ENCODE data around the gene AMOTL2.

The AMOTL2 gene

DNA sequence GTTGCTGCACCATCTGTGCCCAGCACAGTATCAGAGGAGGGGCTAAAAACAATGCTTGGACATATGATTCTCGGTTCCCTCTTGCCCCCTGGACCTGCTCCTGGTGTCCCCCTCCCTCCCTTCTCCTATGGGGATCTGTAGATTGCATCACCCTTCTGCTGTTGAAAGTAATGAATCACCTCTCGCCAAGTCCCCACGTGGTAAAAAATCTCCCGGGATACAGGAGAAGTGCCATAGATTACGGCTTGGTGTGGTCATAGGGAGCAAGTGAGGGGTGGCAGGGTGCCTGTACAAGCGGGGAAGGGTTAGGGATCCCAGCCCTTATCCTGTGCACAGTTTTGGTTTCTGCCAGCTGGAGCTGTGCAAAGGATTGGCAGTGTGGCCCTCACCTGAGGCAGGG lies 37.7 kb downstream of the AMOTL2 start:
- TF ChIP-seq SIN3A (IDR thresholded peaks at IDR 0.05; ENCODE audit: borderline replicate concordance, insufficient read depth, low read length) (no peak), TAF1 (IDR thresholded peaks at IDR 0.05; ENCODE audit: borderline replicate concordance, insufficient read depth, low read length) (no peak), POLR2AphosphoS5 (IDR thresholded peaks at IDR 0.05; ENCODE audit: low read depth, low read length) (no peak), FOXP2 (optimal IDR thresholded peaks at IDR 0.05; ENCODE audit: borderline replicate concordance, extremely low read depth, extremely low read length, insufficient read depth) (no peak)
- TF ChIP-seq, protein P1, sequence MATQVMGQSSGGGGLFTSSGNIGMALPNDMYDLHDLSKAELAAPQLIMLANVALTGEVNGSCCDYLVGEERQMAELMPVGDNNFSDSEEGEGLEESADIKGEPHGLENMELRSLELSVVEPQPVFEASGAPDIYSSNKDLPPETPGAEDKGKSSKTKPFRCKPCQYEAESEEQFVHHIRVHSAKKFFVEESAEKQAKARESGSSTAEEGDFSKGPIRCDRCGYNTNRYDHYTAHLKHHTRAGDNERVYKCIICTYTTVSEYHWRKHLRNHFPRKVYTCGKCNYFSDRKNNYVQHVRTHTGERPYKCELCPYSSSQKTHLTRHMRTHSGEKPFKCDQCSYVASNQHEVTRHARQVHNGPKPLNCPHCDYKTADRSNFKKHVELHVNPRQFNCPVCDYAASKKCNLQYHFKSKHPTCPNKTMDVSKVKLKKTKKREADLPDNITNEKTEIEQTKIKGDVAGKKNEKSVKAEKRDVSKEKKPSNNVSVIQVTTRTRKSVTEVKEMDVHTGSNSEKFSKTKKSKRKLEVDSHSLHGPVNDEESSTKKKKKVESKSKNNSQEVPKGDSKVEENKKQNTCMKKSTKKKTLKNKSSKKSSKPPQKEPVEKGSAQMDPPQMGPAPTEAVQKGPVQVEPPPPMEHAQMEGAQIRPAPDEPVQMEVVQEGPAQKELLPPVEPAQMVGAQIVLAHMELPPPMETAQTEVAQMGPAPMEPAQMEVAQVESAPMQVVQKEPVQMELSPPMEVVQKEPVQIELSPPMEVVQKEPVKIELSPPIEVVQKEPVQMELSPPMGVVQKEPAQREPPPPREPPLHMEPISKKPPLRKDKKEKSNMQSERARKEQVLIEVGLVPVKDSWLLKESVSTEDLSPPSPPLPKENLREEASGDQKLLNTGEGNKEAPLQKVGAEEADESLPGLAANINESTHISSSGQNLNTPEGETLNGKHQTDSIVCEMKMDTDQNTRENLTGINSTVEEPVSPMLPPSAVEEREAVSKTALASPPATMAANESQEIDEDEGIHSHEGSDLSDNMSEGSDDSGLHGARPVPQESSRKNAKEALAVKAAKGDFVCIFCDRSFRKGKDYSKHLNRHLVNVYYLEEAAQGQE (IDR thresholded peaks at IDR 0.05; ENCODE audit: insufficient read depth in 1 of 2, low read depth in 2 of 2, low read length in 2 of 2), result no peak

- no peak for TF ChIP-seq FOXP2 (optimal IDR thresholded peaks at IDR 0.05; ENCODE audit: borderline replicate concordance, extremely low read depth, extremely low read length, insufficient read depth)
- TF ChIP-seq SIN3A (IDR thresholded peaks at IDR 0.05; ENCODE audit: borderline replicate concordance, insufficient read depth, low read length), result no peak
- TF ChIP-seq POLR2AphosphoS5 (IDR thresholded peaks at IDR 0.05; ENCODE audit: low read depth, low read length), result no peak
- no peak for TF ChIP-seq TAF1 (IDR thresholded peaks at IDR 0.05; ENCODE audit: borderline replicate concordance, insufficient read depth, low read length)
- TF ChIP-seq, protein P1 (IDR thresholded peaks at IDR 0.05; ENCODE audit: insufficient read depth in 1 of 2, low read depth in 2 of 2, low read length in 2 of 2), result no peak
Measured at GRCh38 chr3:134334901-134335280, 39.4 kb downstream of the AMOTL2 start.

GRCh38 chr3:134334231-134334900 lies 39.9 kb downstream of the AMOTL2 start:
- TF ChIP-seq FOXP2 (optimal IDR thresholded peaks at IDR 0.05; ENCODE audit: borderline replicate concordance, extremely low read depth, extremely low read length, insufficient read depth), result no peak
- TF ChIP-seq POLR2AphosphoS5 (IDR thresholded peaks at IDR 0.05; ENCODE audit: low read depth, low read length), result no peak
- no peak for TF ChIP-seq SIN3A (IDR thresholded peaks at IDR 0.05; ENCODE audit: borderline replicate concordance, insufficient read depth, low read length)
- TF ChIP-seq TAF1 (IDR thresholded peaks at IDR 0.05; ENCODE audit: borderline replicate concordance, insufficient read depth, low read length), result no peak
- TF ChIP-seq, protein P1 (IDR thresholded peaks at IDR 0.05; ENCODE audit: insufficient read depth in 1 of 2, low read depth in 2 of 2, low read length in 2 of 2), result no peak

DNA sequence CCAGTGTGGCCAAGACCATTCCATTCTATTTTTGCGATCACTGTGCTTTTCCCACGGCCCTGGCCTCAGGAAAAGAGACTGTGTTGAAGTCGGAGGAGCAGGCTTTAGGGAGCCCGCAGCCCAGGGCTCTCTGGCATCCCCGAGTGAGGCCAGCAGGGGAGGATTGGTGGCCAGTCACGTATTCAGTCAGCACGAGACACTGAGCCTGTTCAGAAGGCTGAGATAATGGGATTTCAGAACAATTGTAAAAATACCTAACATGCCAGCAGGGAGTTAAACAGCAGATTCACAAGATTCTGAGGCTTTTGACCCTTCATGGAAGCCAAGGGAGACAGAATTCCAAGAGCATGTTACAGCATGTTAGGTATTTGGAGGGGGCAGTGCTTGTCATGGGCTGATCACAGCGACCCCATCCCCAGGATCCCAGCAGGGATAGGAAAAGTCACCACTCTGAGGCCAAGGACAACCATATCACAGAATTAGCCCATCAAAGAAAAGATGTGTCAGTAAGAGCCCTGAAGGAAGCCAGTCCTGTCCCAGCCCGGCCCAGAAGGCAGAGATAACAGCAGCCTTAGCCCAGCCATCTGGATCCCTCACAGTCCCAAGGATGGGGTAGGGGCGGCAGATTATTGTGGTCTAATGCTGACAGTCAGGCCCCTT lies 40.6 kb downstream of the AMOTL2 start:
- TF ChIP-seq TAF1 (IDR thresholded peaks at IDR 0.05; ENCODE audit: borderline replicate concordance, insufficient read depth, low read length) (no peak), POLR2AphosphoS5 (IDR thresholded peaks at IDR 0.05; ENCODE audit: low read depth, low read length) (no peak), SIN3A (IDR thresholded peaks at IDR 0.05; ENCODE audit: borderline replicate concordance, insufficient read depth, low read length) (no peak), FOXP2 (optimal IDR thresholded peaks at IDR 0.05; ENCODE audit: borderline replicate concordance, extremely low read depth, extremely low read length, insufficient read depth) (no peak)
- TF ChIP-seq, protein P1 (IDR thresholded peaks at IDR 0.05; ENCODE audit: insufficient read depth in 1 of 2, low read depth in 2 of 2, low read length in 2 of 2), result no peak

Data from PFSK-1 (cell line).